Mammary epithelial cell (primary cell): ENCODE measurements around the gene S1PR1.

Experiments used
- CTCF ChIP-seq, 2 donors: IDR thresholded peaks in 1 of 2; conservative IDR thresholded peaks in 1 of 2; 2 replicates each; pipeline ENCODE4 v1.5.1; 2011 to 2012; ENCODE audit warnings: inconsistent platforms in 2 of 2, low read length in 2 of 2, mild to moderate bottlenecking in 2 of 2, control low read depth in 1 of 2, low read depth in 1 of 2; ENCODE audit not compliant: insufficient read depth in 1 of 2; ENCODE audit errors: extremely low read depth in 1 of 2
- EZH2 ChIP-seq: IDR thresholded peaks from 2 replicates; pipeline ENCODE4 v1.6.1; 2012; ENCODE audit warnings: low read length, inconsistent platforms, borderline replicate concordance

GRCh38 chr1:101257500-101258325, 20.9 kb downstream of the S1PR1 start:
- TF ChIP-seq CTCF (conservative IDR thresholded peaks at IDR 0.05 in 1 of 2, IDR thresholded peaks at IDR 0.05 in 1 of 2; ENCODE audit: extremely low read depth in 1 of 2, insufficient read depth in 1 of 2, low read depth in 1 of 2, low read length in 2 of 2) = no peak
- TF ChIP-seq EZH2 = no peak
